ENCODE measurements around the gene NKD1. TPM values are rescaled to one million over a fixed set of nuclear protein-coding genes. Genes with fewer than 3 reads are reported as not detected.
A peak's percentile ranks its signal among the peaks of the same experiment; 100 is the strongest.

NKD1 gene, protein sequence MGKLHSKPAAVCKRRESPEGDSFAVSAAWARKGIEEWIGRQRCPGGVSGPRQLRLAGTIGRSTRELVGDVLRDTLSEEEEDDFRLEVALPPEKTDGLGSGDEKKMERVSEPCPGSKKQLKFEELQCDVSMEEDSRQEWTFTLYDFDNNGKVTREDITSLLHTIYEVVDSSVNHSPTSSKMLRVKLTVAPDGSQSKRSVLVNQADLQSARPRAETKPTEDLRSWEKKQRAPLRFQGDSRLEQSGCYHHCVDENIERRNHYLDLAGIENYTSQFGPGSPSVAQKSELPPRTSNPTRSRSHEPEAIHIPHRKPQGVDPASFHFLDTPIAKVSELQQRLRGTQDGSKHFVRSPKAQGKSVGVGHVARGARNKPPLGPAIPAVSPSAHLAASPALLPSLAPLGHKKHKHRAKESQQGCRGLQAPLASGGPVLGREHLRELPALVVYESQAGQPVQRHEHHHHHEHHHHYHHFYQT
- 10 to 100 TPM; 12.6 to 14.1 TPM for total RNA-seq
- 1 to 10 TPM; 2.3 to 3.3 TPM for polyA plus RNA-seq
- long read RNA-seq, donor 1, full-length matches to known transcripts, result 19 of 29 reads
- long read RNA-seq, donor 1, partial matches to known transcripts, result 10 of 29 reads
- long read RNA-seq, donor 1, other reads (novel, unspliced or antisense), result 0 of 29 reads
- long read RNA-seq, donor 2, full-length matches to known transcripts, result 5 of 5 reads
- long read RNA-seq, donor 2, partial matches to known transcripts, result 0 of 5 reads
- long read RNA-seq, donor 2, other reads (novel, unspliced or antisense), result 0 of 5 reads
- long read RNA-seq, donor 3, full-length matches to known transcripts, result 6 of 6 reads
- long read RNA-seq, donor 3, partial matches to known transcripts, result 0 of 6 reads
- long read RNA-seq, donor 3, other reads (novel, unspliced or antisense), result 0 of 6 reads
- long read RNA-seq, donor 4, full-length matches to known transcripts, result 7 of 7 reads
- long read RNA-seq, donor 4, partial matches to known transcripts, result 0 of 7 reads
- long read RNA-seq, donor 4, other reads (novel, unspliced or antisense), result 0 of 7 reads
- long read RNA-seq, donor 5, full-length matches to known transcripts, result 7 of 7 reads
- long read RNA-seq, donor 5, partial matches to known transcripts, result 0 of 7 reads
- long read RNA-seq, donor 5, other reads (novel, unspliced or antisense), result 0 of 7 reads

DNA sequence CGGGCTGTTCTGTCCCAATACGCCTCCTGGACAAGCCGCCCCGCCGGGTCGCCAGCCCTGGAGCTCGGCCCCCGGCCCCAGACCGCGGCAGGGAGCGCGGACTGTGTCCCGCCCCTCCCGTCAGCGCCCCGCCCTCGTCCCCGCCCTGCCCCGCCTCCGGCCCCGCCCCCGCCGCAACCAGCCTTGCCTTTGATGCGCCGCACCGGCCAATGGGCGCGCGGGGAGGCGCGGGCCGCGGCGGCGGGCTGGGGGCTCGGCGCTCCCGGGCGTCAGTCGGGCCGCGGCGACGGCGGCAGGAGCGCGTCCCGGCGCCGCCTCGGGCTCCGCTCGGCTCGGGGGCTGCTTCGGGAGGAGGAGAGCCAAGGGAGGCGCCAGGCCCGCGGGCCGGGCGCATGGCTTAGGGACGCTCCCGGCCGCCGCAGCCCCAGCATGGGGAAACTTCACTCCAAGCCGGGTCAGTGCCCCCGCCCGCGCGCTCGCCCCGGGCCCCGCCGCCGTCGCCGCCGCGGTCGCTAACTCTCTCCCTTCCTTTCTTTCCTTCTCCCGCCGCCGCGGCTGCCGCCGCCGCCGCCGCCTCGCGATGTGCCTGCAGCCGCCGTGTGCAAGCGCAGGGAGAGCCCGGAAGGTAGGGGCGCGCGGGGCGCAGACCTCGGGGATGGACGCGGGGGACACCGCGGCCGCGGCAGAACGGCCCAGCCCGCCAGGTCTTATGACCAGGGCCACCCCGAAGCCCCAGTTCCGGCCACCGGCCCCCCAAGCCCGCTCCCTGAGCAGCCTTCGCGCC lies at the start of gene NKD1:
NKD1 (plus strand) TSS at position 272 of the 784 bp plus-strand sequence; CDS start at position 430, 158 bp downstream.
- Histone ChIP-seq H3K9ac (ENCODE audit: insufficient read depth in 1 of 2, low read length in 2 of 2) (peak within 1 kb of the TSS in 1 of 2 donors; percentile 23), H3K36me3 (ENCODE audit: control insufficient read depth in 4 of 4, insufficient read depth in 4 of 4, low read length in 4 of 4) (peaks cover 0 to 6% (median 1%) of the 10 kb centered on the region in 4 donors), H3K27me3 (ENCODE audit: control insufficient read depth in 3 of 3, insufficient read depth in 3 of 3, low read length in 2 of 3) (no peaks in the 10 kb centered on the region), H3K4me3 (peak within 1 kb of the TSS; percentile 59), H3K4me1 (ENCODE audit: control insufficient read depth in 5 of 5, insufficient read depth in 5 of 5, low read length in 5 of 5) (peaks cover 0 to 27% (median 12%) of the 10 kb centered on the region in 5 donors), H3K27ac (ENCODE audit: low read depth in 1 of 2, low read length in 1 of 2) (peak within 1 kb of the TSS in 1 of 2 donors; percentile 57), H3K9me3 (ENCODE audit: control insufficient read depth in 4 of 4, insufficient read depth in 3 of 4, low read length in 3 of 4) (peaks cover 0 to 5% (median 0%) of the 10 kb centered on the region in 4 donors)
- ATAC-seq (ENCODE audit: insufficient read depth, low FRiP score), result peak; percentile 83
- TF ChIP-seq, protein P1, sequence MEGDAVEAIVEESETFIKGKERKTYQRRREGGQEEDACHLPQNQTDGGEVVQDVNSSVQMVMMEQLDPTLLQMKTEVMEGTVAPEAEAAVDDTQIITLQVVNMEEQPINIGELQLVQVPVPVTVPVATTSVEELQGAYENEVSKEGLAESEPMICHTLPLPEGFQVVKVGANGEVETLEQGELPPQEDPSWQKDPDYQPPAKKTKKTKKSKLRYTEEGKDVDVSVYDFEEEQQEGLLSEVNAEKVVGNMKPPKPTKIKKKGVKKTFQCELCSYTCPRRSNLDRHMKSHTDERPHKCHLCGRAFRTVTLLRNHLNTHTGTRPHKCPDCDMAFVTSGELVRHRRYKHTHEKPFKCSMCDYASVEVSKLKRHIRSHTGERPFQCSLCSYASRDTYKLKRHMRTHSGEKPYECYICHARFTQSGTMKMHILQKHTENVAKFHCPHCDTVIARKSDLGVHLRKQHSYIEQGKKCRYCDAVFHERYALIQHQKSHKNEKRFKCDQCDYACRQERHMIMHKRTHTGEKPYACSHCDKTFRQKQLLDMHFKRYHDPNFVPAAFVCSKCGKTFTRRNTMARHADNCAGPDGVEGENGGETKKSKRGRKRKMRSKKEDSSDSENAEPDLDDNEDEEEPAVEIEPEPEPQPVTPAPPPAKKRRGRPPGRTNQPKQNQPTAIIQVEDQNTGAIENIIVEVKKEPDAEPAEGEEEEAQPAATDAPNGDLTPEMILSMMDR (IDR thresholded peaks at IDR 0.05; ENCODE audit: control extremely low read depth, extremely low read depth), result no peak
- WGBS, 2 donors, result 0 to 1% methylated on average over 46 to 113 of the region's 113 CpGs
- DNase-seq, result peak; percentile 83 to 92 (median 91)

DNA sequence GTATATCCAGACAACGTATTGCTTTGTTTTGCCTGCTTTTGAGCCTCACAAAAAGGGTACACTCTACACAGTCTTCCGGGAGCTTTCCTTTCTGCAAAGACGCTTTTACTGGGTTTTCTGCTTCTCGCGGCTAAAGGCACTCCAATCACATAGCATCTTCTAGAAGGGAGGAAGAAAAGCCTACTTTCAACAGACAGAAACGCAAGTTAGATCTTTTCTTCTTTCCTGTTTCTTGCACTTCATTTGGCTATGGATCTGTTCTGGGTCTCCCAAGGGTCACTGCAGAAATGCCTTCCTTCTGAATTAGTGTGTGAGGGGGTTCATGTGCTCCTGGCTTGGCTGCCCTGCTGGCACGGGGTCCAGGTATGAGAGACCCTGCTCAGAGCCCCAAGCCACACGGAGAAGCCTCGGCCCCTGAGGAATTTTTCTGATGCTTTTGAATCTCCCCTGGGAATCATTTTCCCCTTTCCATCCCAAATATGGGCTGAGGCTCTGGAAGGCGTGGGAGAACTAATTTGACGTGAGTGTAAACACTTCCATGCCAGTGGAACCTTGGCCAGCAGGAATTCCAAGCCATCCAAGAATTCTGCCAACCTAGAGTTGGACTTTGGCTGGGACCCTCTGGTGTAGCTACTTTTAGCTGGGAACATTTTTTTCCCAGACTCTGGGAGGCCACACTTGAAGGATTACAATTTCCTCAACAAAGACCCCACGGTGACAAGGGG lies 49.6 kb upstream of the NKD1 start:
- ATAC-seq (ENCODE audit: insufficient read depth, low FRiP score) (no peak), DNase-seq (peak; percentile 37 to 71 (median 62))
- no peaks in the 10 kb centered on the region for H3K36me3 ChIP-seq (ENCODE audit: control insufficient read depth in 4 of 4, insufficient read depth in 4 of 4, low read length in 4 of 4)
- peaks cover 0 to 9% (median 2%) of the 10 kb centered on the region in 4 donors for H3K9me3 ChIP-seq (ENCODE audit: control insufficient read depth in 4 of 4, insufficient read depth in 3 of 4, low read length in 3 of 4)
- TF ChIP-seq, protein P1 (IDR thresholded peaks at IDR 0.05; ENCODE audit: control extremely low read depth, extremely low read depth), result no peak
- H3K27ac ChIP-seq (ENCODE audit: low read depth in 1 of 2, low read length in 1 of 2), result no peak overlapping the region
- no peak overlapping the region for H3K4me3 ChIP-seq
- peaks cover 0 to 2% (median 0%) of the 10 kb centered on the region in 3 donors for H3K27me3 ChIP-seq (ENCODE audit: control insufficient read depth in 3 of 3, insufficient read depth in 3 of 3, low read length in 2 of 3)
- H3K9ac ChIP-seq (ENCODE audit: insufficient read depth in 1 of 2, low read length in 2 of 2), result no peak overlapping the region
- H3K4me1 ChIP-seq (ENCODE audit: control insufficient read depth in 5 of 5, insufficient read depth in 5 of 5, low read length in 5 of 5), result peaks cover 0 to 21% (median 4%) of the 10 kb centered on the region in 5 donors
- WGBS, 2 donors, result 61 to 73% methylated on average over 12 of the region's 12 CpGs

DNA sequence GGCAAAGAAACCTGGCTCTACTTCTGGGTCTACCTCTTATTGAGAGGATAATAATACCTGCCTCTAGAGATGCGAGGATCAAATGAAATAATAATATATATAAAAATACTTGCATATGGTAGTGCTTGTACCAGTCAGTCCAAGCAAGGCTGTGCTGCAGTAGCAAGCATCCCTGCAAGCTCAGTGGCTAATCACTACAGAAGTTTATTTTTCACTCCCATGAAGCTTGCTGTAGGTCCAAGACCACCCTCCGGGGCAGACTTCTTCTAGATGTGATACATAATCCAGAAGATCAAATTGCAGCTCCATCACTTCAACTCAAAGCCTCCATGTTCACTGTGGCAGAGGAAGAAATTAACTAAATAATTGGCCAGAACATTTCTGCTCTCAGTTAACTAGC lies 48.9 kb upstream of the NKD1 start:
- no peak overlapping the region for H3K4me3 ChIP-seq
- no peak overlapping the region for H3K27ac ChIP-seq (ENCODE audit: low read depth in 1 of 2, low read length in 1 of 2)
- no peak overlapping the region for H3K9ac ChIP-seq (ENCODE audit: insufficient read depth in 1 of 2, low read length in 2 of 2)
- peaks cover 0 to 9% (median 2%) of the 10 kb centered on the region in 4 donors for H3K9me3 ChIP-seq (ENCODE audit: control insufficient read depth in 4 of 4, insufficient read depth in 3 of 4, low read length in 3 of 4)
- TF ChIP-seq, protein P1 (IDR thresholded peaks at IDR 0.05; ENCODE audit: control extremely low read depth, extremely low read depth), result no peak
- 90 to 98% methylated on average over 2 of the region's 2 CpGs for WGBS, 2 donors
- no peaks in the 10 kb centered on the region for H3K36me3 ChIP-seq (ENCODE audit: control insufficient read depth in 4 of 4, insufficient read depth in 4 of 4, low read length in 4 of 4)
- peaks cover 0 to 2% (median 0%) of the 10 kb centered on the region in 3 donors for H3K27me3 ChIP-seq (ENCODE audit: control insufficient read depth in 3 of 3, insufficient read depth in 3 of 3, low read length in 2 of 3)
- H3K4me1 ChIP-seq (ENCODE audit: control insufficient read depth in 5 of 5, insufficient read depth in 5 of 5, low read length in 5 of 5), result peaks cover 0 to 21% (median 4%) of the 10 kb centered on the region in 5 donors
- DNase-seq, result no peak
- ATAC-seq (ENCODE audit: insufficient read depth, low FRiP score), result no peak

All from lung (tissue), 16 donors.